HG03095 (cell line): ENCODE data around the gene ZSCAN10.

Experiments used
- ATAC-seq: cut with Tn5 transposase; IDR thresholded peaks from one replicate; pipeline ENCODE4 v1.9.1; 2021; ENCODE audit warnings: moderate library complexity; ENCODE audit not compliant: unreplicated experiment

ZSCAN10 gene

GRCh38 chr16:3134338-3135125 is 35.4 kb upstream of the ZSCAN10 start, which contains the start of gene ZNF213:
Gene ZNF213 (plus strand): TSS chr16:3135029. CDS start chr16:3137281, 2,252 bp downstream.
- peak; percentile 82 for ATAC-seq

- no peak for ATAC-seq
Measured at GRCh38 chr16:3133844-3134243, 34.8 kb upstream of the ZSCAN10 start.

GRCh38 chr16:3131755-3132377 is 32.8 kb upstream of the ZSCAN10 start:
- no peak for ATAC-seq

GRCh38 chr16:3129137-3130131 is 30.3 kb upstream of the ZSCAN10 start:
- no peak for ATAC-seq

GRCh38 chr16:3127745-3128144 is 28.7 kb upstream of the ZSCAN10 start:
- no peak for ATAC-seq

- peak; percentile 79 for ATAC-seq
Measured at GRCh38 chr16:3123986-3124886, 25.1 kb upstream of the ZSCAN10 start.

GRCh38 chr16:3122926-3123570 is 24.0 kb upstream of the ZSCAN10 start:
- no peak for ATAC-seq

GRCh38 chr16:3121851-3122467 is 22.9 kb upstream of the ZSCAN10 start:
- ATAC-seq, result no peak

- ATAC-seq, result no peak
Measured at GRCh38 chr16:3120435-3120834, 21.3 kb upstream of the ZSCAN10 start.

GRCh38 chr16:3119701-3120408 is 20.8 kb upstream of the ZSCAN10 start:
- no peak for ATAC-seq

- no peak for ATAC-seq
Measured at GRCh38 chr16:3119286-3119685, 20.2 kb upstream of the ZSCAN10 start.

GRCh38 chr16:3118846-3119245 is 19.8 kb upstream of the ZSCAN10 start:
- ATAC-seq, result no peak

- ATAC-seq, result no peak
Measured at GRCh38 chr16:3118204-3118790, 19.2 kb upstream of the ZSCAN10 start.

- ATAC-seq, result no peak
Measured at GRCh38 chr16:3115561-3115960, 16.5 kb upstream of the ZSCAN10 start.

GRCh38 chr16:3115003-3115402 is 15.9 kb upstream of the ZSCAN10 start:
- ATAC-seq, result no peak

GRCh38 chr16:3113765-3114479 is 14.8 kb upstream of the ZSCAN10 start:
- no peak for ATAC-seq

- ATAC-seq, result no peak
Measured at GRCh38 chr16:3112881-3113574, 13.9 kb upstream of the ZSCAN10 start.
